Erythroblast (primary cell): ENCODE results near the gene TP53AIP1.

Experiments
- GATA1 ChIP-seq: IDR thresholded peaks from 2 replicates; pipeline ENCODE4 v1.6.1; 2011; ENCODE audit warnings: low read depth, mild to moderate bottlenecking, control low read depth, low read length, moderate library complexity
- POLR2A ChIP-seq: IDR thresholded peaks from 2 replicates; pipeline ENCODE4 v1.6.1; 2011; ENCODE audit warnings: mild to moderate bottlenecking, low read length

DNA sequence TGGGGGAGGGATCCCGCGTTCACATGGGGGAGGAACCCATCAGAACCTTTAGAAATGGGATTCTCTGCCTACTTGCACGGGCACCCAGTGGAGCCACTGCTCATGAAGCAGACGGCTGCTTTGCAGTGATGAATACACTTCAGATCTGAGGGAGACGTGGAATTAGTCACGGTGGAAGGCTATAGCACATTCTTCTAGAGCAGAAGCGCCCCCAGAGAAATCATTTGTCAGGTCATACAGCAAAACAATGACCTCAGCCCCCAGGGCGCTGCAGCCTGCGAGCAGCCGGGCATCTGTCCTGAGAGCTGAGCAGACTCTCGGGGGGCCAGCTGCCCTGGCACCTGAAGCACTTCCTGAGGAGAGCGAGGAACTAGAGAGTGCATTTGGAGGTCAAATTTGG, 12.7 kb downstream of the TP53AIP1 start:
- no peak for TF ChIP-seq POLR2A
- no peak for TF ChIP-seq GATA1
